HEK293 (cell line): ENCODE results near the gene MAGI2.
A peak's percentile ranks its signal among the peaks of the same experiment; 100 is the strongest.

ENCODE experiments used
- CTCF ChIA-PET: fragments of 350-600 bp; formaldehyde crosslinking; extraction: SDS; loops from one replicate; lab custom pipeline; 2021; ENCODE audit warnings: antibody characterized with exemption; lab: Yijun Ruan, JAX
- POLR2A ChIA-PET: fragments of 300-600 bp; formaldehyde crosslinking; extraction: SDS; loops from one replicate; lab custom pipeline; 2020; ENCODE audit warnings: antibody characterized with exemption, inconsistent platforms; lab: Yijun Ruan, JAX
- H3K27ac ChIP-seq: fragments of 200-500 bp; sonication (Bioruptor generic); 2 replicates; pipeline ENCODE4 v1.5.1; 2014; ENCODE audit warnings: low read depth, low read length, control low read depth, inconsistent platforms; ENCODE audit errors: extremely low read depth
- H3K36me3 ChIP-seq, 2 experiments: fragments of 200-500 bp in 1 of 2; sonication (Bioruptor generic) in 1 of 2; 1 replicate in 1 of 2; 2 replicates in 1 of 2; pipeline ENCODE4 v1.5.1; 2014 to 2017; ENCODE audit warnings: inconsistent platforms in 2 of 2, low read length in 2 of 2; ENCODE audit not compliant: control insufficient read depth in 2 of 2, insufficient read depth in 1 of 2
- H3K4me1 ChIP-seq: fragments of 200-500 bp; sonication (Bioruptor generic); 2 replicates; pipeline ENCODE4 v1.5.1; 2014; ENCODE audit warnings: mild to moderate bottlenecking, low read length, inconsistent platforms; ENCODE audit not compliant: control insufficient read depth, insufficient read depth
- H3K4me3 ChIP-seq: 2 replicates; pipeline ENCODE4 v1.5.1; 2011; ENCODE audit warnings: low read depth, mild to moderate bottlenecking, control low read depth, low read length, moderate library complexity
- H3K9me3 ChIP-seq: fragments of 200-500 bp; sonication (Bioruptor generic); 2 replicates; pipeline ENCODE4 v1.5.1; 2014; ENCODE audit warnings: low read depth, low read length, inconsistent platforms; ENCODE audit not compliant: control insufficient read depth, insufficient read depth
- CTCF ChIP-seq: fragments of 450-650 bp; formaldehyde crosslinking; IDR thresholded peaks from 2 replicates; pipeline ENCODE4 v1.5.1; 2016; ENCODE audit warnings: missing biosample characterization, missing genetic modification characterization
- TSHZ1 ChIP-seq: fragments of 450-650 bp; formaldehyde crosslinking; IDR thresholded peaks from 2 replicates; pipeline ENCODE4 v1.5.1; 2016; ENCODE audit warnings: missing biosample characterization, missing genetic modification characterization, borderline replicate concordance
- ZBTB1 ChIP-seq: fragments of 450-650 bp; formaldehyde crosslinking; IDR thresholded peaks from 2 replicates; pipeline ENCODE4 v1.5.1; 2016; ENCODE audit warnings: missing biosample characterization, missing genetic modification characterization
- ZBTB6 ChIP-seq: fragments of 450-650 bp; formaldehyde crosslinking; IDR thresholded peaks from 2 replicates; pipeline ENCODE4 v1.5.1; 2017; ENCODE audit warnings: missing biosample characterization, missing genetic modification characterization
- ZBTB8A ChIP-seq: fragments of 450-650 bp; formaldehyde crosslinking; IDR thresholded peaks from 2 replicates; pipeline ENCODE4 v1.5.1; 2016; ENCODE audit warnings: missing biosample characterization, missing genetic modification characterization
- ZEB2 ChIP-seq: fragments of 450-650 bp; formaldehyde crosslinking; IDR thresholded peaks from 2 replicates; pipeline ENCODE4 v1.5.1; 2016; ENCODE audit warnings: missing biosample characterization, missing genetic modification characterization
- ZNF10 ChIP-seq: fragments of 450-650 bp; formaldehyde crosslinking; IDR thresholded peaks from 2 replicates; pipeline ENCODE4 v1.5.1; 2017; ENCODE audit warnings: missing biosample characterization, missing genetic modification characterization
- ZNF169 ChIP-seq: fragments of 450-650 bp; formaldehyde crosslinking; IDR thresholded peaks from 2 replicates; pipeline ENCODE4 v1.5.1; 2016; ENCODE audit warnings: missing biosample characterization, missing genetic modification characterization
- ZNF19 ChIP-seq: fragments of 450-650 bp; formaldehyde crosslinking; IDR thresholded peaks from 2 replicates; pipeline ENCODE4; 2016; ENCODE audit warnings: missing biosample characterization, missing genetic modification characterization, low read depth
- ZNF2 ChIP-seq: fragments of 450-650 bp; formaldehyde crosslinking; IDR thresholded peaks from 2 replicates; pipeline ENCODE4 v1.5.1; 2016; ENCODE audit warnings: missing biosample characterization, missing genetic modification characterization
- ZNF248 ChIP-seq: fragments of 450-650 bp; formaldehyde crosslinking; IDR thresholded peaks from 2 replicates; pipeline ENCODE4 v1.5.1; 2017; ENCODE audit warnings: missing biosample characterization, missing genetic modification characterization
- ZNF266 ChIP-seq: fragments of 450-650 bp; formaldehyde crosslinking; IDR thresholded peaks from 2 replicates; pipeline ENCODE4 v1.5.1; 2016; ENCODE audit warnings: missing biosample characterization, missing genetic modification characterization, low read depth
- ZNF426 ChIP-seq: fragments of 450-650 bp; formaldehyde crosslinking; IDR thresholded peaks from 2 replicates; pipeline ENCODE4 v1.5.1; 2017; ENCODE audit warnings: missing biosample characterization, missing genetic modification characterization, mild to moderate bottlenecking, inconsistent platforms, moderate library complexity
- ZNF433 ChIP-seq: fragments of 450-650 bp; formaldehyde crosslinking; IDR thresholded peaks from 2 replicates; pipeline ENCODE4 v1.5.1; 2016; ENCODE audit warnings: missing biosample characterization, missing genetic modification characterization, low read depth
- ZNF514 ChIP-seq: fragments of 450-650 bp; formaldehyde crosslinking; IDR thresholded peaks from 2 replicates; pipeline ENCODE4 v1.5.1; 2016; ENCODE audit warnings: missing biosample characterization, missing genetic modification characterization
- ZNF561 ChIP-seq: fragments of 450-650 bp; IDR thresholded peaks from 2 replicates; pipeline ENCODE4 v1.5.1; 2018; ENCODE audit warnings: missing biosample characterization, missing genetic modification characterization, borderline replicate concordance
- ZNF621 ChIP-seq: fragments of 450-650 bp; formaldehyde crosslinking; IDR thresholded peaks from 2 replicates; pipeline ENCODE4 v1.5.1; 2017; ENCODE audit warnings: missing biosample characterization, missing genetic modification characterization
- ZNF660 ChIP-seq: fragments of 450-650 bp; IDR thresholded peaks from 2 replicates; pipeline ENCODE4 v1.5.1; 2018; ENCODE audit warnings: missing biosample characterization, mild to moderate bottlenecking, missing genetic modification characterization
- ZNF670 ChIP-seq: fragments of 450-650 bp; formaldehyde crosslinking; IDR thresholded peaks from 2 replicates; pipeline ENCODE4 v1.5.1; 2016; ENCODE audit warnings: missing biosample characterization, missing genetic modification characterization, low read depth
- ZNF768 ChIP-seq: fragments of 450-650 bp; formaldehyde crosslinking; IDR thresholded peaks from 2 replicates; pipeline ENCODE4 v1.5.1; 2018; ENCODE audit warnings: missing biosample characterization, mild to moderate bottlenecking, missing genetic modification characterization
- ZSCAN16 ChIP-seq: fragments of 450-650 bp; formaldehyde crosslinking; IDR thresholded peaks from 2 replicates; pipeline ENCODE4 v1.5.1; 2016; ENCODE audit warnings: missing biosample characterization, missing genetic modification characterization
- ZXDB ChIP-seq: fragments of 450-650 bp; formaldehyde crosslinking; IDR thresholded peaks from 2 replicates; pipeline ENCODE4 v1.5.1; 2016; ENCODE audit warnings: missing biosample characterization, missing genetic modification characterization
- TF ChIP-seq, protein P1 (sequence below): fragments of 450-650 bp; formaldehyde crosslinking; IDR thresholded peaks from 2 replicates; pipeline ENCODE4 v1.5.1; 2016; ENCODE audit warnings: missing biosample characterization, missing genetic modification characterization
- TF ChIP-seq, protein P2 (sequence below): fragments of 450-650 bp; IDR thresholded peaks from 2 replicates; pipeline ENCODE4 v1.5.1; 2018; ENCODE audit warnings: missing biosample characterization, missing genetic modification characterization

The MAGI2 gene

GRCh38 chr7:79055722-79056415 is 397.6 kb downstream of the MAGI2 start:
- H3K36me3 ChIP-seq = no peaks in the 10 kb centered on the region
- TF ChIP-seq ZNF561 = no peak
- TF ChIP-seq ZBTB8A (tag by site-specific recombination) = 0 out of 2 replicates have a peak, but pooled peaks have one; percentile 12
- TF ChIP-seq, all 188 proteins: peak for 1
- Histone ChIP-seq H3K9me3 (no peaks in the 10 kb centered on the region), H3K27ac (no peak overlapping the region), H3K4me3 (no peak overlapping the region), H3K4me1 (peaks cover 3% of the 10 kb centered on the region)
- ChIA-PET CTCF (interaction anchor here (0.7 kb wide), 1 partner anchor 1013 kb away, joined by 3 read pairs; no protein-coding TSS in a partner anchor), POLR2A (no interaction called here)

DNA sequence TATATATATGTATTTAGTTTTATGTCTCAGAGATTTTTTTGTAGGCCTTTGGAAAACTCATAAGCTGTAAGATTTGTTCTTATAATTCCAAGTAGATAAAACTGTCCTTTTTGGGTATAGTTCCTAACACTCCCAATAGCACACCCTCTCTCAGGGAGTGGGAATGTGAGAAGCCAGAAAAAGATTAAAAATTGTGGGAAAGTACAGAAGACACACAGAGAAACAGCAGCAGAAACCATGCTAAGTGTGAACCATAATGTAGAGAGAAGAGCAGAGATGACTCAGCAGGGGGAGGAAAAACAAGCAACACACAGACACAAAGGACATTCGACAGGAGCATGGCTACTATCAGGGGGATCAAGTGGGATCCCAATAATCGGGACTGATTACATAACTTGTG is 401.6 kb downstream of the MAGI2 start:
- Histone ChIP-seq H3K9me3 (no peaks in the 10 kb centered on the region), H3K4me3 (no peak overlapping the region), H3K4me1 (peaks cover 3% of the 10 kb centered on the region), H3K36me3 (no peaks in the 10 kb centered on the region), H3K27ac (no peak overlapping the region)
- POLR2A ChIA-PET = no interaction called here
- no peak for TF ChIP-seq ZBTB1
- no peak for TF ChIP-seq ZBTB6 (tag by site-specific recombination)
- no peak for TF ChIP-seq ZEB2 (tag by site-specific recombination)
- TF ChIP-seq ZNF768 (tag by site-specific recombination) = no peak
- no peak for TF ChIP-seq ZNF660
- no peak for TF ChIP-seq CTCF (tag by site-specific recombination)
- no peak for TF ChIP-seq ZNF248
- TF ChIP-seq TSHZ1 = no peak
- no peak for TF ChIP-seq ZNF670 (tag by site-specific recombination)
- no peak for TF ChIP-seq ZNF10 (tag by site-specific recombination)
- CTCF ChIA-PET = interaction anchor here (0.6 kb wide), 1 partner anchor 1033 kb away, joined by 3 read pairs; no protein-coding TSS in a partner anchor

DNA sequence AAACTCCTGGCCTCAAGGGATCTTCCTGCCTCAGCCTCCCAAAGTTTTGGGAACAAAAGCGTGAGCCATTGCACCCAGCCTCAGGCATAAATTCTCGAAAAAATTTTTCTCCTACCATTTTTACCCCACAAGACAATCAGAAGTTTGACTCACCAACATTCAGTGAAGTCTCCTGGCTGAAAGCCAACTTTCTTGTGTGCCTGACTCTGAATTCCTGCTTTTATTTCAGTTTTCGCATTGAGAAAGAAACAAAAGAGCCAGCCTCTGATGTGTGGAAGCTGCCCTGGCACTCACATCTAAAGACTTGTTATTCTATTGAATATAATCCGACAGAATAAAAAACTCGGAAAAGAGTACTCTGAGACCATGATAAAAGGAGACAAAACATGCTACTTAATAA is 402.9 kb downstream of the MAGI2 start:
- POLR2A ChIA-PET = no interaction called here
- TF ChIP-seq, protein P1, sequence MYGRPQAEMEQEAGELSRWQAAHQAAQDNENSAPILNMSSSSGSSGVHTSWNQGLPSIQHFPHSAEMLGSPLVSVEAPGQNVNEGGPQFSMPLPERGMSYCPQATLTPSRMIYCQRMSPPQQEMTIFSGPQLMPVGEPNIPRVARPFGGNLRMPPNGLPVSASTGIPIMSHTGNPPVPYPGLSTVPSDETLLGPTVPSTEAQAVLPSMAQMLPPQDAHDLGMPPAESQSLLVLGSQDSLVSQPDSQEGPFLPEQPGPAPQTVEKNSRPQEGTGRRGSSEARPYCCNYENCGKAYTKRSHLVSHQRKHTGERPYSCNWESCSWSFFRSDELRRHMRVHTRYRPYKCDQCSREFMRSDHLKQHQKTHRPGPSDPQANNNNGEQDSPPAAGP (tag by site-specific recombination) = no peak
- TF ChIP-seq, protein P2, sequence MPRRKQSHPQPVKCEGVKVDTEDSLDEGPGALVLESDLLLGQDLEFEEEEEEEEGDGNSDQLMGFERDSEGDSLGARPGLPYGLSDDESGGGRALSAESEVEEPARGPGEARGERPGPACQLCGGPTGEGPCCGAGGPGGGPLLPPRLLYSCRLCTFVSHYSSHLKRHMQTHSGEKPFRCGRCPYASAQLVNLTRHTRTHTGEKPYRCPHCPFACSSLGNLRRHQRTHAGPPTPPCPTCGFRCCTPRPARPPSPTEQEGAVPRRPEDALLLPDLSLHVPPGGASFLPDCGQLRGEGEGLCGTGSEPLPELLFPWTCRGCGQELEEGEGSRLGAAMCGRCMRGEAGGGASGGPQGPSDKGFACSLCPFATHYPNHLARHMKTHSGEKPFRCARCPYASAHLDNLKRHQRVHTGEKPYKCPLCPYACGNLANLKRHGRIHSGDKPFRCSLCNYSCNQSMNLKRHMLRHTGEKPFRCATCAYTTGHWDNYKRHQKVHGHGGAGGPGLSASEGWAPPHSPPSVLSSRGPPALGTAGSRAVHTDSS (tag by site-specific recombination) = no peak
- TF ChIP-seq ZNF2 (tag by site-specific recombination) (no peak), ZXDB (tag by site-specific recombination) (no peak), ZNF19 (tag by site-specific recombination) (no peak), ZNF426 (no peak), ZNF433 (tag by site-specific recombination) (no peak), ZSCAN16 (no peak), ZNF621 (tag by site-specific recombination) (no peak), ZNF514 (no peak), ZNF266 (tag by site-specific recombination) (no peak), ZNF169 (tag by site-specific recombination) (no peak)

More for the DNA sequence above, 402.9 kb downstream of the MAGI2 start:
- Histone ChIP-seq H3K4me1 (no peaks in the 10 kb centered on the region; the same call in 1 of the 2 replicates), H3K9me3 (no peaks in the 10 kb centered on the region), H3K36me3 (no peaks in the 10 kb centered on the region), H3K27ac (no peak overlapping the region), H3K4me3 (no peak overlapping the region)
- CTCF ChIA-PET = no interaction called here
